ENCODE data around the gene FIGN. TPM values are rescaled to one million over a fixed set of nuclear protein-coding genes. Genes with fewer than 3 reads are reported as not detected.

The FIGN gene
- total RNA-seq, 1 donor from 2014 or later, result 5.8 TPM

GRCh38 chr2:163690896-163691295 lies 44.9 kb downstream of the FIGN start:
- no peak overlapping the region for H3K27ac ChIP-seq
- no peaks in the 10 kb centered on the region for H3K36me3 ChIP-seq
- no peaks in the 10 kb centered on the region for H3K27me3 ChIP-seq (ENCODE audit: low read depth)
- H3K9me3 ChIP-seq, result no peaks in the 10 kb centered on the region
- peaks cover 5% of the 10 kb centered on the region for H3K4me1 ChIP-seq
- intact Hi-C loops (cut with DNase I), result no loop called here
- no peak for TF ChIP-seq CTCF (IDR thresholded peaks at IDR 0.05)
- ATAC-seq (no peak), DNase-seq (no peak)
- H3K4me3 ChIP-seq, result no peak overlapping the region

- no peak for TF ChIP-seq CTCF (IDR thresholded peaks at IDR 0.05)
- no peak overlapping the region for H3K4me3 ChIP-seq
- no peak overlapping the region for H3K27ac ChIP-seq
- intact Hi-C loops (cut with DNase I), result no loop called here
- H3K4me1 ChIP-seq, result peaks cover 12% of the 10 kb centered on the region
- no peaks in the 10 kb centered on the region for H3K36me3 ChIP-seq
- DNase-seq, result no peak
- no peak for ATAC-seq
- no peaks in the 10 kb centered on the region for H3K9me3 ChIP-seq
- no peaks in the 10 kb centered on the region for H3K27me3 ChIP-seq (ENCODE audit: low read depth)
Observed at GRCh38 chr2:163687217-163687616, 48.6 kb downstream of the FIGN start.

DNA sequence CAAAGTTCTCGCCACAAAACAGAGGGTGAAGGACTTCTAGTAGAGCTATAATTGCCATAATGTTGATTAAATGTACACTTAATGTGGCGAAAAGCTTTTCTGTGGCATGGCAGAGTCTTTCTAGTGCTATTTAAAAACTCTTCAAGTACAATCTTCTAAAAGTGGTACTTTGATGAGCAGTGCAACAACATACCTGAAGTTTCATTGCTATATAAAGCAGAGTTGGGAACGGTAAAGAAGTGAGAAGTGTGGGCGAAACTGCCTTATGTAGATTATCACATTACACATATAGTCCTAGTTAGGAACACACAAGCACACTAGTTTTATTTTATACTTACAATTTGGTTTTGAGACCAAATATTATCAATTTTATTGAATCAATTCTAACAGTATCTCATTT lies 49.5 kb downstream of the FIGN start:
- DNase-seq, result no peak
- Histone ChIP-seq H3K9me3 (no peaks in the 10 kb centered on the region), H3K4me1 (peaks cover 15% of the 10 kb centered on the region), H3K36me3 (no peaks in the 10 kb centered on the region), H3K27ac (no peak overlapping the region), H3K27me3 (ENCODE audit: low read depth) (no peaks in the 10 kb centered on the region), H3K4me3 (no peak overlapping the region)
- intact Hi-C loops (cut with DNase I), result no loop called here
- no peak for ATAC-seq
- TF ChIP-seq CTCF (IDR thresholded peaks at IDR 0.05), result no peak

DNA sequence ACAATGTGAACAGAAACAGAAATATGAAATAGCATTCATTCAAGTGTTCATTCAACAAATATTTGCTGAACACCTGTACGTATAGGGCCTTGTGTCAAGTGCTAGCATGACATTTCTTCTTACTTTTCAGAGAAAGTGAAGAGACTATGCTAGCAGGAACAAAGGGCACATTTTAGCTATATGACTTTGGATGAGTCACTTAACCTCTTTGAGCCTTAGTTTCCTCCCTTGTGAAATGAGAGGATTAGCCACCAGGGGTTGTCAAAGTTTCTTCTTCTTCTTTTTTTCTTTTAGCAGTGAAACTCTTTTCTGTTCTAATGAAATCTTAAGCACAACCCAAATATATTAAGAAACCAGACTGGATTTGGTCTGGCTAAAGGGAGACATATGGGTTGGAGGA lies 53.1 kb downstream of the FIGN start:
- H3K27ac ChIP-seq, result no peak overlapping the region
- intact Hi-C loops (cut with DNase I), result no loop called here
- H3K36me3 ChIP-seq, result no peaks in the 10 kb centered on the region
- no peak for TF ChIP-seq CTCF (IDR thresholded peaks at IDR 0.05)
- no peak for ATAC-seq
- no peaks in the 10 kb centered on the region for H3K9me3 ChIP-seq
- H3K4me3 ChIP-seq, result no peak overlapping the region
- H3K4me1 ChIP-seq, result peaks cover 10% of the 10 kb centered on the region
- DNase-seq, result no peak
- no peaks in the 10 kb centered on the region for H3K27me3 ChIP-seq (ENCODE audit: low read depth)

DNA sequence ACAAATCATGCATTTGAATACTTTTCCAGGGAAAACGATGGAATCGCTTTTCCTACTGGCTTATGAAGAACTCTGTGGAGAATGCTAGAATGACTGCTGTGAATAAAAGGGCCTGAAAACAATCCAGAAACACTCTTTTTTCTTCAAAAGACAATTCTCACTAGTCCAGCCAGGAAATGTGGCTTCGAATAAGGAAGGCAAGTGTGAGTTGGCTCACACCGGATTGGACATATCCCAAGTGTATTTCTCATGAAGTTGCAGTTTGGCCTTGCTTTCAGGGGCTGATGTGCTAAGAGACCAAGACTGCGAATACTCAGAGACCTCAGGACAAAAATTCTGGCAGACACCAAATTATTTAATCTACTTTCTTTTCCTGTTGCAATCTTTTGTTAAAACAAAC lies 54.1 kb downstream of the FIGN start:
- Histone ChIP-seq H3K27ac (no peak overlapping the region), H3K4me1 (peaks cover 10% of the 10 kb centered on the region), H3K27me3 (ENCODE audit: low read depth) (no peaks in the 10 kb centered on the region), H3K36me3 (no peaks in the 10 kb centered on the region), H3K4me3 (no peak overlapping the region), H3K9me3 (no peaks in the 10 kb centered on the region)
- ATAC-seq (no peak), DNase-seq (no peak)
- no peak for TF ChIP-seq CTCF (IDR thresholded peaks at IDR 0.05)
- intact Hi-C loops (cut with DNase I), result no loop called here

DNA sequence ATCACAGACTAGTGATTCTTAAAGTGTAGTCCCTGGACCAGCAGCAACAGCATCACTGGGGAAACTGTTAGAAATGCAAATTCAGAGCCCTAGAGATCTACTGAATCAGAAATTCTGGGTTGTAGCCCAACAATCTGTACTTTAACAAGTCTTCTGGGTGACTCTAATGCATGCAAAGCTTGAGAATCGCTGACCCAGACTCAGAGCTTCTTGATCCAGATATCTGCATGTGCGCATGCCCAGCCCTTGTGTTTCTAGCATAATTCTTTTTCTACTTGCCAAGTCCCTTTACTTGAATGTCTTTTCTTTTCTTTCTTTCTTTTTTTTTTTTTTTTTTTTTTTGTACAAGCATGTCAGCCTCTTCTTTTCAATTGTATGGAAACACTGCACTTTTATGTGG lies 60.4 kb downstream of the FIGN start:
- H3K9me3 ChIP-seq, result no peaks in the 10 kb centered on the region
- DNase-seq (no peak), ATAC-seq (no peak)
- no peaks in the 10 kb centered on the region for H3K27me3 ChIP-seq (ENCODE audit: low read depth)
- no peaks in the 10 kb centered on the region for H3K36me3 ChIP-seq
- intact Hi-C loops (cut with DNase I), result no loop called here
- no peak overlapping the region for H3K27ac ChIP-seq
- H3K4me3 ChIP-seq, result no peak overlapping the region
- H3K4me1 ChIP-seq, result no peaks in the 10 kb centered on the region
- TF ChIP-seq CTCF (IDR thresholded peaks at IDR 0.05), result no peak
